OCI-LY3 (cell line): ENCODE data around the gene GARNL3.

ENCODE experiments used
- CTCF ChIP-seq: fragments of 200-600, 300-600 bp; sonication (generic); IDR thresholded peaks from 2 replicates; pipeline ENCODE4 v1.5.1; 2014; ENCODE audit warnings: antibody characterized with exemption, low read length, low read depth
- EZH2phosphoT487 ChIP-seq: fragments of 200-600 bp; shearing (Covaris generic); IDR thresholded peaks from 2 replicates; pipeline ENCODE4 v1.6.1; 2018; ENCODE audit warnings: antibody characterized with exemption, mixed run types, low read depth

DNA sequence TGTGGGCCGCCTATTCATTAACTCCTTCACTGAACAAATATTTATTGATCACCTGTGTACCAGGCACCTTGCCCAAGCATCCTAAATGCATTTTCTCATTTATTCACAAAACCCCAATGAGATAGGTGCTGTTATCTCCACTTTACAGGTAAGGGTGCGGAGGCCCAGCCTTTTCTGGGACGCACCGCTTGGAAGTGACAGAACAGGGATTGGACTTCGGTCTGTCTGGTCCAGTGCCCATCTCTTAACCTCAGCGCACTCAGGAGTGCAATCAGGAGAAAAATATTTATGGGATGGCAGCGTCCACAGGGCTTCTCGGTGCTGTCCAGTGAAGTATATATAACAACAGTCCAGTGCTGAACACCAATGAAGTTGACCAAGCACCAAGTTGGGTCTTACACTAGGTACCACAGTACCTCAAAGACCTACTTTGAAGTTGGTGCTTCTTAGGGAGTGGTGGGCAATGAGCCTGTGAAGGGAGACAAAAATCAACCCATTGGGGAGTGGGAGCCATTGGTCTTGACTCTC lies 18.9 kb upstream of the GARNL3 start:
- TF ChIP-seq CTCF (no peak), EZH2phosphoT487 (no peak)
